ENCODE measurements around the gene TLDC2.

Gene TLDC2

GRCh38 chr20:36878941-36879340 lies 3.0 kb downstream of the TLDC2 start:
- TF ChIP-seq, protein P1, sequence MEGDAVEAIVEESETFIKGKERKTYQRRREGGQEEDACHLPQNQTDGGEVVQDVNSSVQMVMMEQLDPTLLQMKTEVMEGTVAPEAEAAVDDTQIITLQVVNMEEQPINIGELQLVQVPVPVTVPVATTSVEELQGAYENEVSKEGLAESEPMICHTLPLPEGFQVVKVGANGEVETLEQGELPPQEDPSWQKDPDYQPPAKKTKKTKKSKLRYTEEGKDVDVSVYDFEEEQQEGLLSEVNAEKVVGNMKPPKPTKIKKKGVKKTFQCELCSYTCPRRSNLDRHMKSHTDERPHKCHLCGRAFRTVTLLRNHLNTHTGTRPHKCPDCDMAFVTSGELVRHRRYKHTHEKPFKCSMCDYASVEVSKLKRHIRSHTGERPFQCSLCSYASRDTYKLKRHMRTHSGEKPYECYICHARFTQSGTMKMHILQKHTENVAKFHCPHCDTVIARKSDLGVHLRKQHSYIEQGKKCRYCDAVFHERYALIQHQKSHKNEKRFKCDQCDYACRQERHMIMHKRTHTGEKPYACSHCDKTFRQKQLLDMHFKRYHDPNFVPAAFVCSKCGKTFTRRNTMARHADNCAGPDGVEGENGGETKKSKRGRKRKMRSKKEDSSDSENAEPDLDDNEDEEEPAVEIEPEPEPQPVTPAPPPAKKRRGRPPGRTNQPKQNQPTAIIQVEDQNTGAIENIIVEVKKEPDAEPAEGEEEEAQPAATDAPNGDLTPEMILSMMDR (IDR thresholded peaks at IDR 0.05; ENCODE audit: control insufficient read depth, insufficient read depth, low read depth, low read length, missing control alignments) = no peak
- H3K4me3 ChIP-seq (ENCODE audit: control insufficient read depth, low read depth, low read length) = no peak overlapping the region
- no peak for DNase-seq (ENCODE audit: low read depth)

DNA sequence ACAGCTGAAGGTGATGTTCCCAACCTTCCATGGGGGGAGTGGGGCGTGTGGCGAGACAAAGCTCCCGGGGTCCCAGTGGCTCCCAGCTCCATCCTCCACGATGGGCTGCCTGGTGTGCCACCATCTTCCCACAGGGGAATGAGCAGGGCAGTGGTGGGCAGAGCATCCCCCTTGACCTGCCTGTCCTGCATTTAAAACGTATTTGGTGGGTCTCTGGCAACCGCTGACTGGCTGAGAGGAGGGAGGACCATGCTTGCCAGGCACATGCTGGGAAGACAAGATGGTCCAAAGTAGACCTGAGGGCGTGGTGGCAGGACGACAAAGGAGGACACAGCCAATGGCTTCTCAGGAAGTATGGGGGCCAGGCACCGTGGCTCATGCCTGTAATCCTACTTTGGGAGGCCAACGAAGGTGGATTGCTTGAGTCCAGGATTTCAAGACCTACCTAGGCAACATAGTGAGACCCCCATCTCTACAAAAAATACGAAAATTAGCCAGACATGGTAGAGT lies 4.9 kb downstream of the TLDC2 start:
- DNase-seq (ENCODE audit: low read depth) = no peak
- no peak overlapping the region for H3K4me3 ChIP-seq (ENCODE audit: control insufficient read depth, low read depth, low read length)
- TF ChIP-seq, protein P1 (IDR thresholded peaks at IDR 0.05; ENCODE audit: control insufficient read depth, insufficient read depth, low read depth, low read length, missing control alignments) = no peak

GRCh38 chr20:36881331-36881730 lies 5.4 kb downstream of the TLDC2 start:
- no peak for DNase-seq (ENCODE audit: low read depth)
- TF ChIP-seq, protein P1 (IDR thresholded peaks at IDR 0.05; ENCODE audit: control insufficient read depth, insufficient read depth, low read depth, low read length, missing control alignments) = no peak
- no peak overlapping the region for H3K4me3 ChIP-seq (ENCODE audit: control insufficient read depth, low read depth, low read length)

DNA sequence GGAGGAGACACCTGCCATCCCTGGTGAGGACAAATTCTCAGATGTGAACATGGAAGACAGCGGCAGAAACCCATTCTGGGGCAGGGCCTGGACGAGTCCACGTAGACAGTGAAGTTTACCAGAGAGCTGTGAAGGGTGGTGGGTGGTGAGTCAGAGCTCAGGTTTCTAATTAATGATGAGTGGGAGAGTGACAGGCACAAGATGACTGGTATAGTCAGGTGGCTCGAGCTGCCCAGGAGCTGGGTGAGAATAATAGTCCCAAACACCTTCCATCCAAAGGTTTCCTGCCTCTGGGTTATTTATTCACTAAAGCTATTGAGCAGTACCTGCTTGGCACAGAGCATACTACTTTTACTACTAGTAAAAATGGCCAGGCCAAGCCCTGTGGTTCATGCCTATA lies 6.0 kb downstream of the TLDC2 start:
- no peak for DNase-seq (ENCODE audit: low read depth)
- H3K4me3 ChIP-seq (ENCODE audit: control insufficient read depth, low read depth, low read length) = no peak overlapping the region
- TF ChIP-seq, protein P1 (IDR thresholded peaks at IDR 0.05; ENCODE audit: control insufficient read depth, insufficient read depth, low read depth, low read length, missing control alignments) = no peak

- TF ChIP-seq, protein P1 (IDR thresholded peaks at IDR 0.05; ENCODE audit: control insufficient read depth, insufficient read depth, low read depth, low read length, missing control alignments) = no peak
- no peak for DNase-seq (ENCODE audit: low read depth)
- no peak overlapping the region for H3K4me3 ChIP-seq (ENCODE audit: control insufficient read depth, low read depth, low read length)
Measured at GRCh38 chr20:36883977-36884535, 8.1 kb downstream of the TLDC2 start.

GRCh38 chr20:36885356-36885755 lies 9.4 kb downstream of the TLDC2 start:
- no peak for DNase-seq (ENCODE audit: low read depth)
- TF ChIP-seq, protein P1 (IDR thresholded peaks at IDR 0.05; ENCODE audit: control insufficient read depth, insufficient read depth, low read depth, low read length, missing control alignments) = no peak
- H3K4me3 ChIP-seq (ENCODE audit: control insufficient read depth, low read depth, low read length) = no peak overlapping the region
